ENCODE data around the gene RCAN1. TPM values are rescaled to one million over a fixed set of nuclear protein-coding genes. Genes with fewer than 3 reads are reported as not detected.

The RCAN1 gene
- polyA plus RNA-seq, 1 donor, result 41.1 TPM

DNA sequence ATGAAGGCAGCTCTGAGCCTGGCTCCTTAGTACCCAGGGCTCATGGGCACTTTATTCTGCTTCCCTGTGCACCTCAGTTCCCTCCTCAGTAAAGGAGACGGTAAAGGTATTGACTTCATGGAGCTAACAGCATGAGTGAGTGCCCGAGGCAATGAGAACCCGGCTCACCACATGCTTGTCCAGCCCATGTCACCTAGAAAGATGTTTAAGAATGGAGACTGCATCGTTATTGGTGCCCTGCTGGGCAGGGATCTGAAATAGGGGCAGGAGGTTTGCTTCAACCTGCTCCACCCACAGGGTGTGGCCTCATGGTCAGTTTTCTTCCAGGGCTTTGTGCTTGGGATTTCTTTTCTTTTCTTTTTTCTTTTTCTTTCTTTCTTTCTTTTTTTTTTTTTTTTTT, 95.9 kb downstream of the RCAN1 start:
- Histone ChIP-seq H3K27me3 (ENCODE audit: control insufficient read depth, insufficient read depth, low read length) (no peaks in the 10 kb centered on the region), H3K4me1 (ENCODE audit: control insufficient read depth, insufficient read depth, low read length) (peaks cover 33% of the 10 kb centered on the region), H3K4me3 (ENCODE audit: low read length) (no peak overlapping the region), H3K9me3 (ENCODE audit: control insufficient read depth, low read depth, low read length) (no peaks in the 10 kb centered on the region), H3K27ac (ENCODE audit: low read length) (no peak overlapping the region), H3K36me3 (ENCODE audit: control insufficient read depth, insufficient read depth, low read length) (peaks cover 40% of the 10 kb centered on the region)
- DNase-seq, result no peak
- WGBS (ENCODE audit: insufficient coverage, low lambda C conversion rate), result no CpG with 5 or more reads among the region's 4 CpGs

- peaks cover 40% of the 10 kb centered on the region for H3K36me3 ChIP-seq (ENCODE audit: control insufficient read depth, insufficient read depth, low read length)
- H3K27me3 ChIP-seq (ENCODE audit: control insufficient read depth, insufficient read depth, low read length), result no peaks in the 10 kb centered on the region
- H3K9me3 ChIP-seq (ENCODE audit: control insufficient read depth, low read depth, low read length), result no peaks in the 10 kb centered on the region
- H3K27ac ChIP-seq (ENCODE audit: low read length), result no peak overlapping the region
- H3K4me3 ChIP-seq (ENCODE audit: low read length), result no peak overlapping the region
- 100% methylated on average over 1 of the region's 5 CpGs for WGBS (ENCODE audit: insufficient coverage, low lambda C conversion rate)
- DNase-seq, result no peak
- H3K4me1 ChIP-seq (ENCODE audit: control insufficient read depth, insufficient read depth, low read length), result peaks cover 26% of the 10 kb centered on the region
These were observed 96.6 kb downstream of the RCAN1 start for GRCh38 chr21:34518301-34518700.

- H3K27ac ChIP-seq (ENCODE audit: low read length), result no peak overlapping the region
- DNase-seq, result no peak
- H3K27me3 ChIP-seq (ENCODE audit: control insufficient read depth, insufficient read depth, low read length), result no peaks in the 10 kb centered on the region
- H3K36me3 ChIP-seq (ENCODE audit: control insufficient read depth, insufficient read depth, low read length), result peaks cover 35% of the 10 kb centered on the region
- peaks cover 20% of the 10 kb centered on the region for H3K4me1 ChIP-seq (ENCODE audit: control insufficient read depth, insufficient read depth, low read length)
- H3K4me3 ChIP-seq (ENCODE audit: low read length), result no peak overlapping the region
- no peaks in the 10 kb centered on the region for H3K9me3 ChIP-seq (ENCODE audit: control insufficient read depth, low read depth, low read length)
- WGBS (ENCODE audit: insufficient coverage, low lambda C conversion rate), result 90% methylated on average over 11 of the region's 22 CpGs
These were observed 97.2 kb downstream of the RCAN1 start for GRCh38 chr21:34517491-34518245.

- Histone ChIP-seq H3K36me3 (ENCODE audit: control insufficient read depth, insufficient read depth, low read length) (peaks cover 34% of the 10 kb centered on the region), H3K27ac (ENCODE audit: low read length) (no peak overlapping the region), H3K4me1 (ENCODE audit: control insufficient read depth, insufficient read depth, low read length) (peaks cover 14% of the 10 kb centered on the region), H3K27me3 (ENCODE audit: control insufficient read depth, insufficient read depth, low read length) (no peaks in the 10 kb centered on the region), H3K4me3 (ENCODE audit: low read length) (no peak overlapping the region), H3K9me3 (ENCODE audit: control insufficient read depth, low read depth, low read length) (no peaks in the 10 kb centered on the region)
- no CpG with 5 or more reads among the region's 5 CpGs for WGBS (ENCODE audit: insufficient coverage, low lambda C conversion rate)
- no peak for DNase-seq
These were observed 97.9 kb downstream of the RCAN1 start for GRCh38 chr21:34517039-34517438.

DNA sequence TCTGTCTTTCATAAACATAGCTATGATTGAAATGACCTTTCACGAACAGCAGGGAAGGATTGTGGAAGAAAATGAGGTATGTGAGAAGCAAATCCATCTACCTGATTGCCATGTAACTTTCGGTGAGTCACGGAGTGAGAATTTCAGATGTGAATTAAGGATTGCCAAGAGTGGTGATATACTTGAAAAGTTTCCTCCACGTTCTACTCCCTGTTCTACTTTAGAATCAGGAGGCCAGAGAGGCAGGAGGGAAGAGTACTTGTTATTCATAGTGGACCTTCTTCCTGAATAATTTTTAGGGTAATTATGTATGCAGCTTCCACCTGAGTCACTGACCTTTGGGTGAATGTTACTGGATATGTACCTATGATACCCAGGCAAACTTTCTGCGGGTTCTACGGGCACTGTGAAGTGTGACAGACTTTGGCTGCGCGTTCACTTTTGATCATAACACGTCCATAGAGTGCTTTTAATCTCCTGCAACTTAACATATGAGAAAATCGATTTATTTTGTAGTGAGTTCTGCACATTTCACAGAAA, 100.3 kb downstream of the RCAN1 start:
- Histone ChIP-seq H3K36me3 (ENCODE audit: control insufficient read depth, insufficient read depth, low read length) (peaks cover 16% of the 10 kb centered on the region), H3K4me1 (ENCODE audit: control insufficient read depth, insufficient read depth, low read length) (no peaks in the 10 kb centered on the region), H3K4me3 (ENCODE audit: low read length) (no peak overlapping the region), H3K27me3 (ENCODE audit: control insufficient read depth, insufficient read depth, low read length) (no peaks in the 10 kb centered on the region), H3K9me3 (ENCODE audit: control insufficient read depth, low read depth, low read length) (no peaks in the 10 kb centered on the region), H3K27ac (ENCODE audit: low read length) (no peak overlapping the region)
- WGBS (ENCODE audit: insufficient coverage, low lambda C conversion rate), result 100% methylated on average over 3 of the region's 10 CpGs
- no peak for DNase-seq

GRCh38 chr21:34513129-34513675, 101.7 kb downstream of the RCAN1 start:
- H3K27me3 ChIP-seq (ENCODE audit: control insufficient read depth, insufficient read depth, low read length), result no peaks in the 10 kb centered on the region
- WGBS (ENCODE audit: insufficient coverage, low lambda C conversion rate), result 94% methylated on average over 2 of the region's 2 CpGs
- no peak overlapping the region for H3K27ac ChIP-seq (ENCODE audit: low read length)
- peaks cover 6% of the 10 kb centered on the region for H3K36me3 ChIP-seq (ENCODE audit: control insufficient read depth, insufficient read depth, low read length)
- H3K4me3 ChIP-seq (ENCODE audit: low read length), result no peak overlapping the region
- DNase-seq, result no peak
- no peaks in the 10 kb centered on the region for H3K9me3 ChIP-seq (ENCODE audit: control insufficient read depth, low read depth, low read length)
- no peaks in the 10 kb centered on the region for H3K4me1 ChIP-seq (ENCODE audit: control insufficient read depth, insufficient read depth, low read length)

- WGBS (ENCODE audit: insufficient coverage, low lambda C conversion rate), result no CpG with 5 or more reads among the region's 14 CpGs
- no peak within 1 kb of the TSS for H3K4me3 ChIP-seq (ENCODE audit: low read length)
- no peak for DNase-seq
- H3K4me1 ChIP-seq (ENCODE audit: control insufficient read depth, insufficient read depth, low read length), result no peaks in the 10 kb centered on the region
- no peaks in the 10 kb centered on the region for H3K27me3 ChIP-seq (ENCODE audit: control insufficient read depth, insufficient read depth, low read length)
- H3K36me3 ChIP-seq (ENCODE audit: control insufficient read depth, insufficient read depth, low read length), result no peaks in the 10 kb centered on the region
- no peaks in the 10 kb centered on the region for H3K9me3 ChIP-seq (ENCODE audit: control insufficient read depth, low read depth, low read length)
- H3K27ac ChIP-seq (ENCODE audit: low read length), result no peak within 1 kb of the TSS
These were observed 103.0 kb downstream of the RCAN1 start, which contains the start of gene KCNE1 for GRCh38 chr21:34511787-34512455. Gene KCNE1, minus strand, starts transcription at chr21:34512210. Its CDS starts 62,576 bp downstream, at chr21:34449634.

DNA sequence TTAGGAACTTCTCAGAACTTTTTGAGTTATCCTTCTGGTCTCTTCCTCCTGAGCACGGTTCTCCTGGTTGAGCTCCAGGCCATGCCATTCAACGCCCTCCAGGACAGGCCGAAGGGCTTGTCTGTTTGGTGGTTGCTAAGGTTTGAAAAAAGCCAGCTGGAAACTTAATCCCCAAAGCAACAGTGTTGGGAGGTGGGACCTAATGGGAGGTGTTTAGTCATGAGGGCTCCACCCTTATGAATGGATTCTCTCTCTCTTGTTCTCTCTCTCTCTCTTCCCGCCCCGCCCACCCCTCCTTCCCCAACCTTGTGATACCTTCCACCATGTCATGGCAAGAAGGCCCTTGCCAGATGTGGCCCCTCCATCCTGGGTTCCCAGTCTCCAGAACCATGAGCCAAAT, 103.7 kb downstream of the RCAN1 start:
- Histone ChIP-seq H3K4me3 (ENCODE audit: low read length) (no peak overlapping the region), H3K9me3 (ENCODE audit: control insufficient read depth, low read depth, low read length) (no peaks in the 10 kb centered on the region), H3K4me1 (ENCODE audit: control insufficient read depth, insufficient read depth, low read length) (no peaks in the 10 kb centered on the region), H3K36me3 (ENCODE audit: control insufficient read depth, insufficient read depth, low read length) (no peaks in the 10 kb centered on the region), H3K27ac (ENCODE audit: low read length) (no peak overlapping the region), H3K27me3 (ENCODE audit: control insufficient read depth, insufficient read depth, low read length) (no peaks in the 10 kb centered on the region)
- WGBS (ENCODE audit: insufficient coverage, low lambda C conversion rate), result no CpG with 5 or more reads among the region's 5 CpGs
- DNase-seq, result no peak

GRCh38 chr21:34510148-34511142, 104.5 kb downstream of the RCAN1 start:
- H3K27ac ChIP-seq (ENCODE audit: low read length), result no peak overlapping the region
- no peaks in the 10 kb centered on the region for H3K27me3 ChIP-seq (ENCODE audit: control insufficient read depth, insufficient read depth, low read length)
- H3K4me3 ChIP-seq (ENCODE audit: low read length), result no peak overlapping the region
- WGBS (ENCODE audit: insufficient coverage, low lambda C conversion rate), result 100% methylated on average over 2 of the region's 15 CpGs
- peak; percentile 80 to 83 for DNase-seq
- H3K9me3 ChIP-seq (ENCODE audit: control insufficient read depth, low read depth, low read length), result no peaks in the 10 kb centered on the region
- no peaks in the 10 kb centered on the region for H3K4me1 ChIP-seq (ENCODE audit: control insufficient read depth, insufficient read depth, low read length)
- H3K36me3 ChIP-seq (ENCODE audit: control insufficient read depth, insufficient read depth, low read length), result no peaks in the 10 kb centered on the region
